Measurements from ENCODE around the gene SH3BP2.

The SH3BP2 gene

GRCh38 chr4:2763511-2763967, 29.3 kb upstream of the SH3BP2 start:
- no peak for DNase-seq
- Histone ChIP-seq H3K4me3 (ENCODE audit: low read depth, low read length) (no peak overlapping the region), H3K27ac (no peak overlapping the region), H3K9me3 (ENCODE audit: severe bottlenecking) (peaks cover 8% of the 10 kb centered on the region), H3K27me3 (ENCODE audit: insufficient read depth, low read depth, severe bottlenecking) (no peaks in the 10 kb centered on the region), H3K36me3 (no peaks in the 10 kb centered on the region)
- TF ChIP-seq, protein P1, sequence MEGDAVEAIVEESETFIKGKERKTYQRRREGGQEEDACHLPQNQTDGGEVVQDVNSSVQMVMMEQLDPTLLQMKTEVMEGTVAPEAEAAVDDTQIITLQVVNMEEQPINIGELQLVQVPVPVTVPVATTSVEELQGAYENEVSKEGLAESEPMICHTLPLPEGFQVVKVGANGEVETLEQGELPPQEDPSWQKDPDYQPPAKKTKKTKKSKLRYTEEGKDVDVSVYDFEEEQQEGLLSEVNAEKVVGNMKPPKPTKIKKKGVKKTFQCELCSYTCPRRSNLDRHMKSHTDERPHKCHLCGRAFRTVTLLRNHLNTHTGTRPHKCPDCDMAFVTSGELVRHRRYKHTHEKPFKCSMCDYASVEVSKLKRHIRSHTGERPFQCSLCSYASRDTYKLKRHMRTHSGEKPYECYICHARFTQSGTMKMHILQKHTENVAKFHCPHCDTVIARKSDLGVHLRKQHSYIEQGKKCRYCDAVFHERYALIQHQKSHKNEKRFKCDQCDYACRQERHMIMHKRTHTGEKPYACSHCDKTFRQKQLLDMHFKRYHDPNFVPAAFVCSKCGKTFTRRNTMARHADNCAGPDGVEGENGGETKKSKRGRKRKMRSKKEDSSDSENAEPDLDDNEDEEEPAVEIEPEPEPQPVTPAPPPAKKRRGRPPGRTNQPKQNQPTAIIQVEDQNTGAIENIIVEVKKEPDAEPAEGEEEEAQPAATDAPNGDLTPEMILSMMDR (IDR thresholded peaks at IDR 0.05; ENCODE audit: low read depth, low read length), result no peak

GRCh38 chr4:2765832-2766526, 26.9 kb upstream of the SH3BP2 start:
- Histone ChIP-seq H3K27ac (no peak overlapping the region), H3K27me3 (ENCODE audit: insufficient read depth, low read depth, severe bottlenecking) (no peaks in the 10 kb centered on the region), H3K4me3 (ENCODE audit: low read depth, low read length) (no peak overlapping the region), H3K9me3 (ENCODE audit: severe bottlenecking) (peaks cover 8% of the 10 kb centered on the region), H3K36me3 (no peaks in the 10 kb centered on the region)
- TF ChIP-seq, protein P1 (IDR thresholded peaks at IDR 0.05; ENCODE audit: low read depth, low read length), result no peak
- no peak for DNase-seq

DNA sequence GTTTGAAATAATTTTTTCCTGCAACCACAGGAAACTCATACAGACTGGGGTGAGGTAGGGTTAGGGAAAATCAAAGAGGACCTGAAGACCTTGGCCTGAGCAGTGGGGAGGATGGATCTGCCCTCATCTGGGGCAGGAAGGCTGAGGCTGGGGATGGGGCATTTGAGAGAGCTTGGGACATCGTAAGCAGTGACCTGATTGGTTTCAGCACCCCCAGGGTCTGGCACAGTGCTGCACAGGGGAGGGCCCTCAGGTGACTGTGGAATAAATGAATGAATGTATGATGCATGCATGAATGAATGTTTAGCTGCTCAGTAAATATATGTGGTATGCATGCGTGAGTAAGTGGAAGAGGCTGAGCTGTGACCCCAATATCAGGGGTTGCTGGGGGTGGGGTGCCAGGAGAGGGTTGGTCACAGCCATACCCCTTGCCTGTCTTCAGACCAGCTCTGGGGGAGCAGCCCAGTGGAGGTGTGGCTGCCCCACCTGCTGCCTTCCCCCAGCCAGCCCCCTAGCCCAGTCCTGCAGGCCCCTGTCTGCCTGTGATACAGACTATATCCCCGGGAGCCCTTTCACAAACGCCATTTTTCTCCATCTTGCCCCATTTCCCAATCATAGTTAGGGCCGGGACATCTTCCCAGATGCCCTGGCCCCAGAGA, 25.7 kb upstream of the SH3BP2 start:
- Histone ChIP-seq H3K27ac (no peak overlapping the region), H3K9me3 (ENCODE audit: severe bottlenecking) (peaks cover 9% of the 10 kb centered on the region), H3K4me3 (ENCODE audit: low read depth, low read length) (no peak overlapping the region), H3K36me3 (no peaks in the 10 kb centered on the region), H3K27me3 (ENCODE audit: insufficient read depth, low read depth, severe bottlenecking) (no peaks in the 10 kb centered on the region)
- DNase-seq, result no peak
- TF ChIP-seq, protein P1 (IDR thresholded peaks at IDR 0.05; ENCODE audit: low read depth, low read length), result no peak

DNA sequence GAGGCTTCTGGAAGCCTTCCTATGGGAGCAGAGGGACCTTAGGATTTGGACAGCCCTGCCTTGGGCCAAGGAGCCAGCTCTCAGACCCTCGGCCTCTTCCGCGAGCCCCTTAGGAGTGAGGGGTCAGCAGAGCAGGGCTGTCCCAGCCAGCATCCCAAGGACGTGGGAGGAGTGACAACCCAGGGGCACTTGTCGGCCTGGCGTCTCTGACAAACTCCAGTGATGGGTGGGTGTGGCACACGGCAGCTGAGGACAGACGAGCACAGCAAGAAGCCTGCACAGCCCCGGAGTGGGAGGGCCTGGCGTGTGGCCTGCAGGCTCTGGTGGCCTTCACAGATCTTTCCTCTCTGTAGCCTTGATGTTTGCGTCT, 25.2 kb upstream of the SH3BP2 start:
- DNase-seq, result no peak

GRCh38 chr4:2768124-2768523, 24.8 kb upstream of the SH3BP2 start:
- no peak for DNase-seq
- no peak overlapping the region for H3K27ac ChIP-seq
- H3K27me3 ChIP-seq (ENCODE audit: insufficient read depth, low read depth, severe bottlenecking), result no peaks in the 10 kb centered on the region
- H3K36me3 ChIP-seq, result no peaks in the 10 kb centered on the region
- H3K9me3 ChIP-seq (ENCODE audit: severe bottlenecking), result peaks cover 12% of the 10 kb centered on the region
- TF ChIP-seq, protein P1 (IDR thresholded peaks at IDR 0.05; ENCODE audit: low read depth, low read length), result no peak
- H3K4me3 ChIP-seq (ENCODE audit: low read depth, low read length), result no peak overlapping the region

More for the DNA sequence above, 25.2 kb upstream of the SH3BP2 start:
- Histone ChIP-seq H3K27me3 (ENCODE audit: insufficient read depth, low read depth, severe bottlenecking) (no peaks in the 10 kb centered on the region), H3K4me3 (ENCODE audit: low read depth, low read length) (no peak overlapping the region), H3K27ac (no peak overlapping the region), H3K9me3 (ENCODE audit: severe bottlenecking) (peaks cover 12% of the 10 kb centered on the region), H3K36me3 (no peaks in the 10 kb centered on the region)
- TF ChIP-seq, protein P1 (IDR thresholded peaks at IDR 0.05; ENCODE audit: low read depth, low read length), result no peak

Measured in WERI-Rb-1 (cell line).